A549 treated with RU486 at 1 μM for 4 hours (cell line): ENCODE data around the gene RIMBP2. TPM values are rescaled to one million over a fixed set of nuclear protein-coding genes. Genes with fewer than 3 reads are reported as not detected.

Source experiments
- total RNA-seq: library from RNA; stranded (reverse); fragments of 200-300 nt; extraction: Qiagen RNA extraction; gene quantifications from 5 replicates; pipeline ENCODE4 v1.2.3, GENCODE V29; 2022; ENCODE audit warnings: low read depth

The RIMBP2 gene, protein sequence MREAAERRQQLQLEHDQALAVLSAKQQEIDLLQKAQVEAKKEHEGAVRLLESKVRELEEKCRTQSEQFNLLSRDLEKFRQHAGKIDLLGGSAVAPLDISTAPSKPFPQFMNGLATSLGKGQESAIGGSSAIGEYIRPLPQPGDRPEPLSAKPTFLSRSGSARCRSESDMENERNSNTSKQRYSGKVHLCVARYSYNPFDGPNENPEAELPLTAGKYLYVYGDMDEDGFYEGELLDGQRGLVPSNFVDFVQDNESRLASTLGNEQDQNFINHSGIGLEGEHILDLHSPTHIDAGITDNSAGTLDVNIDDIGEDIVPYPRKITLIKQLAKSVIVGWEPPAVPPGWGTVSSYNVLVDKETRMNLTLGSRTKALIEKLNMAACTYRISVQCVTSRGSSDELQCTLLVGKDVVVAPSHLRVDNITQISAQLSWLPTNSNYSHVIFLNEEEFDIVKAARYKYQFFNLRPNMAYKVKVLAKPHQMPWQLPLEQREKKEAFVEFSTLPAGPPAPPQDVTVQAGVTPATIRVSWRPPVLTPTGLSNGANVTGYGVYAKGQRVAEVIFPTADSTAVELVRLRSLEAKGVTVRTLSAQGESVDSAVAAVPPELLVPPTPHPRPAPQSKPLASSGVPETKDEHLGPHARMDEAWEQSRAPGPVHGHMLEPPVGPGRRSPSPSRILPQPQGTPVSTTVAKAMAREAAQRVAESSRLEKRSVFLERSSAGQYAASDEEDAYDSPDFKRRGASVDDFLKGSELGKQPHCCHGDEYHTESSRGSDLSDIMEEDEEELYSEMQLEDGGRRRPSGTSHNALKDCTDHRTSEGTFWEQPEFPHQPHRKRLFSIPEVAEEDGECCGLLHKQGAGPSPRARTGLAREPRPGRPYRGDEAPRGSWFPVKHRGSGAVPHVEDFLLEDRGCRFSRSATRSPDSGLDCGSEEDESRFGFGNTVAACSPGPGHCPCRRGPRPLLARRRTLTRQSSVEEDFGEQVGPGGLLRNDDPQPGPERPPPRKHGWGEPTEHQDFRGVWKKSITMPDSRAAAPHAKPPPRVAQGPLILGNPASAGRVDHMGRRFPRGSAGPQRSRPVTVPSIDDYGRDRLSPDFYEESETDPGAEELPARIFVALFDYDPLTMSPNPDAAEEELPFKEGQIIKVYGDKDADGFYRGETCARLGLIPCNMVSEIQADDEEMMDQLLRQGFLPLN (N-terminal part only)
- total RNA-seq = 0.06 TPM in 1 of 5 replicates, not detected in the others

DNA sequence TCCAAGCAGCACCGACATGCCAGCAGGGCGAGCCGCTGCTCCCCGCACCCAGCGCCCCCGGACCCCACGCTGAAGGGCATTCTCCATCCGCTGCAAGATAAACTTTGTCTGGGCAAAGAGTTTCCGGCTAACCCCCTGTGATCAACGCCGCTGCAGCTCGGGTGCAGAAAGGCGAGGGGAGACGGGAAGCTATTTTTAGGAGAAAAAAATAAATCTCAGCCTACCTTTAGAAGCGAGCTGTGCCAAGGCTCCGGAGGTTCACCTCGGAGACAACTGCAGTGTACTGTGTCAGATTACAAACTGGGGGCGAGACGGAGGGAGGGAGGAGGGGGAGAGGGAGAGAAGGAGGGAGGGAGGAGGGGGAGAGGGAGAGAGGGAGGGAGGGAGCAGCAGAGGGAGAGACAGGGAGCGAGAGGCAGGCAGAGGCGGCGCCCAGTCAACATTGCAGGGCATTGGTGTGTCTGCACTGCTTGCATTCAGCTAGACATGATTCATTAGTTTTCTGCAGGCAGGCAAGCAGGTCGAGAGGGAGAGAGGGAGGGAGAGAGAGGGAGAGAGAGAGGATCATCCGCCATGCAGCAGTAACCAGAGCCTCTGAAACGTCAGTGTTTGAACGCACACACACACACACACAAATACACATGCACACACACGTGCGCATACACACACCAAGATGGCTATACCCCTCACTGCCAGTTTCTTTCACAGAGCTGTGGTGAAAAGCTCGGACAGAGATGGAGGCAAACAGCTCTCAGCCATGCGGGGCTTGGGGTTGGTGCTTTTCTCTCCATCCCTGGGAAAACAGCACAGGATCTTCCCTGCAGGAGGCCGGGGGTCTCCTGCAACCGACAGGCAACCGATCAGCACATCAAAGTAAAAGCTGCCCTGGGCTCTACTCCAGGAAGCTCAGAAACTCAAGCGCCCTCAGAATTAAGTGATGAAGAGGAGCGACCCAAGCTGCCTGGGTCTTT, at the start of gene RIMBP2:
Gene RIMBP2 (minus strand): TSS at position 302 of the 971 bp plus-strand sequence. CDS start 237,286 bp downstream, outside the sequence.

Other genes with a start within 250 kb of the RIMBP2 start
- gene STX2, start 123.0 kb upstream of the RIMBP2 start, total RNA-seq = 15.3 to 25.0 TPM (median 22.5 TPM) in 5 replicates
- gene RAN, start 155.8 kb upstream of the RIMBP2 start, total RNA-seq = 1,590 to 1,952 TPM (median 1,734 TPM) in 5 replicates
- 0.18 to 0.66 TPM (median 0.47 TPM) in 5 replicates for gene ADGRD1, start 237.6 kb upstream of the RIMBP2 start, total RNA-seq